Bronchial epithelial cell (primary cell): Measurements from ENCODE around the gene SPEF2. TPM values are rescaled to one million over a fixed set of nuclear protein-coding genes. Genes with fewer than 3 reads are reported as not detected.

Experiments used
- DNase-seq: peaks from one replicate; pipeline ENCODE4 v3.0.0-alpha.2; 2010; ENCODE audit warnings: low read depth
- FAIRE-seq: peaks from 2 replicates; lab custom pipeline; 2011; peaks lifted over from hg19 to GRCh38; lab: Jason Lieb, UNC
- H3K27me3 ChIP-seq: 2 replicates; pipeline ENCODE4 v1.5.1; 2011; ENCODE audit warnings: low read length; ENCODE audit not compliant: control insufficient read depth, insufficient read depth
- H3K36me3 ChIP-seq: 2 replicates; pipeline ENCODE4 v1.5.1; 2011; ENCODE audit warnings: low read length; ENCODE audit not compliant: control insufficient read depth, insufficient read depth
- H3K4me3 ChIP-seq: 2 replicates; pipeline ENCODE4 v1.5.1; 2011; ENCODE audit warnings: mild to moderate bottlenecking, low read depth, low read length, control low read depth
- total RNA-seq: library from RNA; depleted of rRNA; stranded (reverse); fragments of >200 nt; gene quantifications from 2 replicates; pipeline ENCODE4 v1.2.1, GENCODE V29; 2014
- TF ChIP-seq, protein P1 (sequence below): IDR thresholded peaks from 2 replicates; pipeline ENCODE4 v1.5.1; 2011; ENCODE audit warnings: mild to moderate bottlenecking, moderate library complexity, low read length, control low read depth, inconsistent platforms; ENCODE audit not compliant: insufficient read depth, severe bottlenecking

SPEF2 gene
- total RNA-seq, 1 donor from 2014 or later: 1.1 TPM

DNA sequence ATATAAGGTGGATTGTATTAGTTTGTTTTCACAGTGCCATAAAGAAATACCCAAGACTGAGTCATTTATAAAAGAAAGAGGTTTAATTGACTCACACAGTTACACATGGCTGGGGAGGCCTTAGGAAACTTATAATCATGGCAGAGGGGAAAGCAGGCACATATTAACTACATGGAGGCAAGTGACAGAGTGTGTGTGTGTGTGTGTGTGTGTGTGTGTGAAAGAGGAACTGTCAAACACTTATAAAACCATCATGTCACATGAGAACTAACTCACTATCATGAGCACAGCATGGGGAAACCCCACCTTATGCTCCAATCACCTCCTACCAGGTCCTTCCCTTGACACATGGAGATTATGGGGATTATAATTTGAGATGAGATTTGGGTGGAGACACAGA lies 118.6 kb downstream of the SPEF2 start:
- TF ChIP-seq, protein P1, sequence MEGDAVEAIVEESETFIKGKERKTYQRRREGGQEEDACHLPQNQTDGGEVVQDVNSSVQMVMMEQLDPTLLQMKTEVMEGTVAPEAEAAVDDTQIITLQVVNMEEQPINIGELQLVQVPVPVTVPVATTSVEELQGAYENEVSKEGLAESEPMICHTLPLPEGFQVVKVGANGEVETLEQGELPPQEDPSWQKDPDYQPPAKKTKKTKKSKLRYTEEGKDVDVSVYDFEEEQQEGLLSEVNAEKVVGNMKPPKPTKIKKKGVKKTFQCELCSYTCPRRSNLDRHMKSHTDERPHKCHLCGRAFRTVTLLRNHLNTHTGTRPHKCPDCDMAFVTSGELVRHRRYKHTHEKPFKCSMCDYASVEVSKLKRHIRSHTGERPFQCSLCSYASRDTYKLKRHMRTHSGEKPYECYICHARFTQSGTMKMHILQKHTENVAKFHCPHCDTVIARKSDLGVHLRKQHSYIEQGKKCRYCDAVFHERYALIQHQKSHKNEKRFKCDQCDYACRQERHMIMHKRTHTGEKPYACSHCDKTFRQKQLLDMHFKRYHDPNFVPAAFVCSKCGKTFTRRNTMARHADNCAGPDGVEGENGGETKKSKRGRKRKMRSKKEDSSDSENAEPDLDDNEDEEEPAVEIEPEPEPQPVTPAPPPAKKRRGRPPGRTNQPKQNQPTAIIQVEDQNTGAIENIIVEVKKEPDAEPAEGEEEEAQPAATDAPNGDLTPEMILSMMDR: no peak
- DNase-seq: no peak
- no peak for FAIRE-seq

DNA sequence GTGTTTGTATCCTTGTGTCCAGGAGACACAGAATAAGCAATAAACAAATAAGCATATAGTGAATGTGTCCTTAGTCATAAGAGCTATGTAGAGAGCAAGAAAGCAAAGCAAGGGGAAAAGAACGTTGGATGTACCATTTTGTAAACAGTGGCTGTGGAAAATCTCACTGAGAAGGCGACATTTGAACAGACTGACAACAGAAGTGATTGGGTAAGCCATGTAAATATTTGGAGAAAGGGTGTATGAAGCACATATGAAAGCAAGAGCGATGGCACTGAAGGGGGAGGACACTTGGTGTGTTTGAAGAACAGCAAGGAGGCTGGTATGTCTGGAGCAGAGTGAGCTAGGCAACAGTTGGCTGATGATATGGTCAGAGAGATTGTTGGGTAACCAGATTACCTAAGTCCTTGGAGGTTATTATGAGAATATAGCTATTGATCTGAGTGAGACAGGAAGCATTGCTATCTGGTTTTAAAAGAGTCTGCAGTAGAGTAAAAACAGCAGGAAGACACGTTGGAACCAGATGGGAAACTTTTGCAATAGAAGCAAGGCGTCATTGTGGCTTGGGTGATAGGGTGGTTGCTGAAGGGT lies 123.6 kb downstream of the SPEF2 start:
- TF ChIP-seq, protein P1: no peak
- DNase-seq (no peak), FAIRE-seq (no peak)

More for the DNA sequence above, 118.6 kb downstream of the SPEF2 start:
- Histone ChIP-seq H3K27me3 (no peaks in the 10 kb centered on the region), H3K36me3 (no peaks in the 10 kb centered on the region), H3K4me3 (no peak overlapping the region)

DNA sequence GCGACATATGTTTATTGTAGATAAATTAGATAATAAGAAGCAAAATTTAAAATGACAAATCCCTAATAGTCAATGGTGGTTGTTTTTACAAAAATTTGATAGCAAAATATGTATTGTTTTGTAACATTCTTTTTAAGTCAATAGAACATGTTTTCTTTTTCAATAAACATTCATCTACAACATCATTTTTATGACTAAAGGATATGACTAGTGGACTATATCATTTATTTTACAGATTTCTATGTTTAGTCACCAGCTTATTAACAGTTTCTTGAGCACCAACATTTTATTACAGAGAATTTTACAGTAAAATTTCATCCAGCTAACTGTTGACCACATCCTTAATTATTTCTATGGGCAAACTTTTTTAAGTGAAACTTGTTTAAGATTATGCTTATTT lies 124.3 kb downstream of the SPEF2 start:
- FAIRE-seq: no peak
- no peak overlapping the region for H3K4me3 ChIP-seq
- TF ChIP-seq, protein P1: no peak
- no peaks in the 10 kb centered on the region for H3K36me3 ChIP-seq
- DNase-seq: no peak
- H3K27me3 ChIP-seq: no peaks in the 10 kb centered on the region

More for the DNA sequence above, 123.6 kb downstream of the SPEF2 start:
- no peaks in the 10 kb centered on the region for H3K27me3 ChIP-seq
- H3K36me3 ChIP-seq: no peaks in the 10 kb centered on the region
- no peak overlapping the region for H3K4me3 ChIP-seq

DNA sequence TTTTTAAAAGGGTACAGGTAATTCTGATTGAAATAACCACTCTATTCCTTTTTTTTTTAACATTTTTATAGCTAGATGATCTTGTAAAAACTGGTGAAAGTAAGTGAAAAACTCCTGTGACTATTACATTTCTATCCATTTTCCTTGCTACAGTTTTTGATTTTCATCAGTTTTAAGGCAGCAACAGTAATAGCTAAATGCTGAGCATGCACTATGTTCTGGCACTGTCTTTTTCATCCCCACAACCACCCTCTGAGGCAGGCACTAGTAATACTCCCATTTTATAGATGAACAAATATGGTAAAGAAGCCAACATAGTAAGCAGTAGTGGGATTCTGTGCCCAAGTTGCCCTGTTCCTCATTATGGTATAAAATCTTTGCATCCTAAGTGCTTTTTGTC lies 126.0 kb downstream of the SPEF2 start:
- H3K27me3 ChIP-seq: no peaks in the 10 kb centered on the region
- TF ChIP-seq, protein P1: no peak
- FAIRE-seq: no peak
- H3K4me3 ChIP-seq: no peak overlapping the region
- DNase-seq: no peak
- no peaks in the 10 kb centered on the region for H3K36me3 ChIP-seq

DNA sequence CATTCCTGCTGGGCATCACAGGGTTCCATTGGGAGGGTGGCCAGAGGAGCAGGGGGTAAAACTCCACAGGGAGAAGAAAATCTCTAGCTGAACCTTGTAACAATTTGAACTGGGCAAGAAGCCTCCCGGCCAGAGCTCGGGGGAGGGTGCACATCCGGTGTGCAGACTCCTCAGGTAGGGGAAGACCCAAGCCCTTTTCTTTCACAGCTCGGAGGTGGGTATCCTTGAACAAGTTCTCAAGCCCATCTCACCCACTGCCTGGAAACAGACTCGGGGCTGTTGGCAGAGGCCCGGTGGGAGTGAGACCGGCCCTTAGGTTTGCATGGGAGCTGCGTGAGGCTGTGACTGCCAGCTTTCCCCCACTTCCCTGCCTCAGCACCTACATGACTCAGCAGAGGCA lies 127.5 kb downstream of the SPEF2 start:
- TF ChIP-seq, protein P1: no peak
- no peaks in the 10 kb centered on the region for H3K36me3 ChIP-seq
- H3K27me3 ChIP-seq: no peaks in the 10 kb centered on the region
- H3K4me3 ChIP-seq: no peak overlapping the region
- no peak for DNase-seq
- FAIRE-seq: no peak

DNA sequence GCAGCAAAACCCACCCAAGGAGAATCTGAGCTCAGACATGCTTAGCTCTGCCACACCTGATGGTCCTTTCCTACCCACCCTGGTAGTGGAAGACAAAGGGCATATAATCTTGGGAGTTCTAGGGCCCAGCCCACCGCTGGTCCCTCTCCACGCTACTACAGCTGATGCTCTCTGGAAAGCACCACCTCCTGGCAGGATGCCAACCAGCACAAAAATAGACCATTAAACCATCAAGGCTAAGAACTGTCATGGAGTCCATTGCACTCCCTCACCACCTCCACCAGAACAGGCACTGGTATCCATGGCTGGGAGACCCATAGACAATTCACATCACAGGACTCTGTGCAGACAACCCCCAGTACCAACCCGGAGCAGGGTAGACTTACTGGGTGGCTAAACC lies 128.0 kb downstream of the SPEF2 start:
- TF ChIP-seq, protein P1: no peak
- Histone ChIP-seq H3K27me3 (no peaks in the 10 kb centered on the region), H3K4me3 (no peak overlapping the region), H3K36me3 (no peaks in the 10 kb centered on the region)
- DNase-seq (no peak), FAIRE-seq (no peak)
